Left renal pelvis (tissue), 4 donors: ENCODE data around the gene DCANP1. TPM values are rescaled to one million over a fixed set of nuclear protein-coding genes. Genes with fewer than 3 reads are reported as not detected.

ENCODE experiments used
- DNase-seq, 4 donors: peaks; one replicate each; pipeline ENCODE4 v3.0.0-alpha.2; 2013; ENCODE audit warnings: low read depth in 4 of 4, low spot score in 3 of 4
- polyA plus RNA-seq, 4 donors: library from polyadenylated mRNA; unstranded; fragments of 120-200 nt; gene quantifications; one replicate each; pipeline ENCODE4 v1.2.1, GENCODE V29; 2013; ENCODE audit not compliant: insufficient read length in 4 of 4

The DCANP1 gene
- polyA plus RNA-seq, 4 donors, result 0.11 TPM; not detected in 3

- DNase-seq, result no peak
Observed at GRCh38 chr5:135481387-135481786, 34.2 kb upstream of the DCANP1 start.

- no peak for DNase-seq
Observed at GRCh38 chr5:135480511-135480910, 33.4 kb upstream of the DCANP1 start.

GRCh38 chr5:135478938-135479337 lies 31.8 kb upstream of the DCANP1 start:
- no peak for DNase-seq

- DNase-seq, result no peak
Observed at GRCh38 chr5:135477613-135478066, 30.5 kb upstream of the DCANP1 start.

GRCh38 chr5:135476615-135477581 lies 29.8 kb upstream of the DCANP1 start:
- DNase-seq, result no peak

- no peak for DNase-seq
Observed at GRCh38 chr5:135473956-135474670, 27.0 kb upstream of the DCANP1 start.

GRCh38 chr5:135472141-135472540 lies 25.0 kb upstream of the DCANP1 start:
- no peak for DNase-seq

GRCh38 chr5:135471726-135472125 lies 24.6 kb upstream of the DCANP1 start:
- DNase-seq, result no peak

- DNase-seq, result no peak
Observed at GRCh38 chr5:135469911-135470310, 22.8 kb upstream of the DCANP1 start.

- no peak for DNase-seq
Observed at GRCh38 chr5:135468541-135468940, 21.4 kb upstream of the DCANP1 start.

GRCh38 chr5:135467871-135468485 lies 20.8 kb upstream of the DCANP1 start:
- no peak for DNase-seq

- no peak for DNase-seq
Observed at GRCh38 chr5:135467051-135467625, 20.0 kb upstream of the DCANP1 start.

- DNase-seq, result peak in 1 of 4 donors; percentile 43
Observed at GRCh38 chr5:135466178-135467050, 19.3 kb upstream of the DCANP1 start.

GRCh38 chr5:135465391-135466122 lies 18.4 kb upstream of the DCANP1 start:
- no peak for DNase-seq

GRCh38 chr5:135462304-135462703 lies 15.2 kb upstream of the DCANP1 start:
- DNase-seq, result peak in 2 of 4 donors; percentile 34 to 59

GRCh38 chr5:135461481-135462151 lies 14.5 kb upstream of the DCANP1 start:
- no peak for DNase-seq

- no peak for DNase-seq
Observed at GRCh38 chr5:135460246-135461033, 13.3 kb upstream of the DCANP1 start.

- DNase-seq, result no peak
Observed at GRCh38 chr5:135458921-135459331, 11.8 kb upstream of the DCANP1 start.
